HL-60/S4 treated with retinoic acid at 250 ng/mL for 4 days and 3 days (cell line): Measurements from ENCODE around the gene NACA2.

Experiments
- in situ Hi-C: fragments of 300-500 bp; cut with MboI; formaldehyde crosslinking; loops from 2 replicates; pipeline ENCODE4 v1.7.0; 2022; ENCODE audit warnings: low sequenced_read_pairs

NACA2 gene

DNA sequence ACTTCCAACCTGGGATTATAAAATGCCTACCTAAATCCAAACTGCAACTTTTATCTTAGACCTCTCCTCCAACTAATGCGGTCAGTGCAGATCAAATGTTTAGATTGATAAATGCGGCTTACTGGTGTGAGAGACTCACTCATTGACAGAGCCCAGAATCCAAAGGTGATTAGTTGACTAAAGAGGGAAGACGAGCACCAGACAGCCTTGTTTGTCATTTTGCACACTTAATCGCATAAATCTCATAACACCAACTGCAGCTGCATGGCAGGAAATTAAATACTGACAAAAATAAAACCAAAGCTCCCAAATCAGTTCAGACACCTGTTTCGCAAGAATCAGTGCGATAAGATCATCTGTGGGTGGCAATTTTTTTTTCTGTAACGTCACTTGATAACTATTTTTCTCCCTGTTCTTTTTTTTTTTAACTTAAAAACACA, 35.9 kb downstream of the NACA2 start:
- in situ Hi-C loops = loop anchor here (25.0 kb wide), 3 partner anchors 93 to 843 kb away; partner anchors contain the start of gene TBX4

GRCh38 chr17:61554209-61554608, 36.8 kb downstream of the NACA2 start:
- in situ Hi-C loops = loop anchor here (25.0 kb wide), 3 partner anchors 92 to 842 kb away; partner anchors contain the start of gene TBX4

- in situ Hi-C loops = loop anchor here (25.0 kb wide), 3 partner anchors 90 to 840 kb away; partner anchors contain the start of gene TBX4
These were observed 38.5 kb downstream of the NACA2 start for GRCh38 chr17:61552560-61552959.

DNA sequence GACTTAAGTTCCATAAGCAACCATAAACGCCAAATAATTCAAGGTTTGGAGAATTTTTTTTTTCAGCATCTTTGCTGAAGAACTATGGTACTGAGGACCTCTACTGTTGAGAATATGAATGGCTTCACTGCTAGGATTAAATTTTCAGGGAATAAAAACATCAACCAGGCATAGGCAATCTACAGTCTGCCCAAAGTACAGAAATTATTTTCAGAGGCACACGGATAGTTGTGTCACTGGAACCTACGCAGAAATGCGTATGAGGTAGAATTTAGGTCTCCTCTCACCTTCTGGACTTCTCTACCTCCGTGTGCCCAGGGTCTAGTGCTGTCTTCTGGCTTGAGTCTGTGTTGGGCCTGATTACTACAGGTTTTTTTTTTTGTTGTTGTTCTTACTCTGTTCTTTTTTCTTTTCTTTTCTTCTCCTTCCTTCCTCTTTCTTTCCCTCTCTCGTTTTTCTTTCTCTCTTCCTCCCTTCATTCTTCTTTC, 39.7 kb downstream of the NACA2 start:
- in situ Hi-C loops = loop anchor here (25.0 kb wide), 3 partner anchors 89 to 839 kb away; partner anchors contain the start of gene TBX4

- in situ Hi-C loops = no loop called here
These were observed 43.9 kb downstream of the NACA2 start for GRCh38 chr17:61547113-61547512.

- in situ Hi-C loops = no loop called here
These were observed 45.6 kb downstream of the NACA2 start for GRCh38 chr17:61545335-61545938.

GRCh38 chr17:61543786-61544415, 47.1 kb downstream of the NACA2 start:
- in situ Hi-C loops = no loop called here

DNA sequence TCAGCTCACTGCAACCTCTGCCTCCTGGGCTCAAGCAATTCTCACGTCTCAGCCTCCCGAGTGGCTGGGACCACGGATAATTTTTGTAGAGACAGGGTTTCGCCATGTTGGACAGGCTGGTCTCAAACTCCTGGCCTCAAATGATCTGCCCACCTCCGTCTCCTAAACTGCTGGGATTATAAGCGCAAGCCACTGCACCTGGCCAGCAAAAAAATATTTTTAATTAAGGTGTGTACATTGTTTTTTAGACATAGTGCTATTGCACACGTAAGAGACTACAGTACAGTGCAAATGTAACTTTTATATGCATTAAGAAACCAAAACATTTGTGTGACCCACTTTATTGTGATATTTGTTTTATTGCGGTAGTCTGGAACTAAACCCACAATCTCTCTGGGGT, 49.0 kb downstream of the NACA2 start:
- in situ Hi-C loops = no loop called here

DNA sequence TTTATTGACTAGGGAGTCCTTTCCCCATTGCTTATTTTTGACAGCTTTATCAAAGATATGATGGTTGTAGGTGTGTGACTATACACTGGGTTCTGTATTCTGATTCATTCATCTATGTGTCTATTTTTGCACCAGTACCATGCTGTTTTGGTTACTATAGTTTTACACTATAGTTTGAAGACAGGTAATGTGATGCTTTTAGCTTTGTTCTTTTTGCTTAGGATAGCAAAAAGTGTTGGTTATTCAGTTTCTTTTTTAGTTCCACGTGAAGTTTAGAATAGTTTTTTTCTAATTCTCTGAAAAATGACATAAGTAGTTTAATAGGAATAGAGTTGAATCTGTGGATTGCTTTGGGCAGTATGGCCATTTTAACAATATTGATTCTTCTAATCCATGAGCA, 50.1 kb downstream of the NACA2 start:
- in situ Hi-C loops = no loop called here
